Calu3 (cell line): ENCODE measurements around the gene C4orf54. TPM values are rescaled to one million over a fixed set of nuclear protein-coding genes. Genes with fewer than 3 reads are reported as not detected.

Source experiments
- BruUV-seq: library from RNA; stranded (reverse); fragments of 400-500 nt; replicated peaks from 2 replicates; lab custom pipeline; 2021; lab: Mats Ljungman, UMichigan
- CTCF ChIA-PET: fragments of 300-600 bp; sonication (Branson Sonifier 250); formaldehyde crosslinking; loops from one replicate; lab custom pipeline; 2022; ENCODE audit warnings: antibody characterized with exemption; lab: Charles Lee
- DNase-seq: peaks from one replicate; pipeline ENCODE4 v3.0.0; 2022
- H3K27ac Mint-ChIP-seq: one replicate; pipeline ENCODE4 v1.8.0; 2022; ENCODE audit warnings: mixed read lengths; ENCODE audit not compliant: unreplicated experiment
- H3K27me3 Mint-ChIP-seq: one replicate; pipeline ENCODE4 v1.8.0; 2022; ENCODE audit warnings: mixed read lengths; ENCODE audit not compliant: unreplicated experiment
- H3K36me3 Mint-ChIP-seq: one replicate; pipeline ENCODE4 v1.8.0; 2022; ENCODE audit warnings: mild to moderate bottlenecking, moderate library complexity, mixed read lengths; ENCODE audit not compliant: insufficient read depth, unreplicated experiment
- H3K4me1 Mint-ChIP-seq: one replicate; pipeline ENCODE4 v1.8.0; 2022; ENCODE audit warnings: mild to moderate bottlenecking, low read depth, mixed read lengths; ENCODE audit not compliant: unreplicated experiment
- H3K4me3 Mint-ChIP-seq: one replicate; pipeline ENCODE4 v1.8.0; 2022; ENCODE audit warnings: mild to moderate bottlenecking, low read depth, moderate library complexity, mixed read lengths; ENCODE audit not compliant: unreplicated experiment
- H3K9me3 Mint-ChIP-seq: one replicate; pipeline ENCODE4 v1.8.0; 2022; ENCODE audit warnings: low read depth, mixed read lengths; ENCODE audit not compliant: unreplicated experiment
- CTCF ChIP-seq: fragments of 200-600 bp; IDR thresholded peaks from one replicate; pipeline ENCODE4 v1.8.0; 2022; ENCODE audit warnings: antibody characterized with exemption; ENCODE audit not compliant: unreplicated experiment
- intact Hi-C: fragments of 100-400 bp; cut with micrococcal nuclease; formaldehyde crosslinking; loops from one replicate; pipeline ENCODE4 v1.10.0; 2022; ENCODE audit not compliant: unreplicated experiment
- total RNA-seq: library from RNA; stranded (reverse); gene quantifications from 2 replicates; pipeline ENCODE4 v1.2.3, GENCODE V29; 2022

Gene C4orf54
- total RNA-seq, 1 experiment from 2014 or later: not detected

DNA sequence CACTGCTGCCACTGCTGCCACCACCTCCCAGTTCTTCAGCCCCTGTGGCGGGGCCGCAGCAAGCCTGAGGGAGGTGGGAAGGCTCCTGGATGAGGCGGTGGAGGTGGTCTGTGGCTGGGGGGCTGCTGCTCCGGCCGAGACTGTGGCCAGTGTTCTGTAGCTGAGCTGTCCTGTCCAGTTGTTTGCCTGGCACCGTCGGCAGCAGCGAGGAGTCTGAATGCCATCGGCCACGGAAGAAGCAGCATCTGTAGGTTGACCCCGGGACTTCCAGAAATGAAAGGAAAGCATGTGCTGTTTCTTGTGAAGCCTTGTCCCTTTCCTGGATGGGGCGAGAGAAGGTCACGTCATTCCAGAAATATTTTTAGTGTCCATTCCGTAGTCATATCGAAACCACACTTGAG lies 3.3 kb downstream of the C4orf54 start:
- TF ChIP-seq CTCF: no peak
- Mint-ChIP-seq H3K27me3 (no peaks in the 10 kb centered on the region), H3K36me3 (no peaks in the 10 kb centered on the region), H3K4me3 (no peak overlapping the region), H3K27ac (no peak overlapping the region), H3K9me3 (no peaks in the 10 kb centered on the region), H3K4me1 (peaks cover 7% of the 10 kb centered on the region)
- CTCF ChIA-PET: no interaction called here
- DNase-seq: no peak
- no TSS peak for BruUV-seq
- intact Hi-C loops: no loop called here

DNA sequence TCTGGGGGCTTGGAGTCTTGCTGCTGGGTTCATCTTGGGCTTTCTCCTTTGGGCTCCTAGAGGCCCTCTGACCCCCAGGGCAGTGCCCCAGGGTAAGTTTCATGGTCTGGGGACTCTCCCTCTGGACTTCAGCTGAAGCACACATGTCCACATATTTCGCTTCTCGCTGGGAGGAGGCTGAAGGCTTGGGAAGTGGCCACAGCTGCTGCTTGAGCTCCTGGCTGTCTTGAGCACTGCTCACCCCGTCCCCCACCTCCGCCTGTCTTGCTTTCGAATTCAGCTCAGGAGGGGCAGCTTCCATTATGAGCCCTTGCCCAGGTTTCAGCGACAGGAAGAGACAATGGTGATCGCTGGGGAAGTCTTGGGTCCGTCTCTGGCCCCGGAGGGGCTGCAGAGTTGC lies 3.7 kb downstream of the C4orf54 start:
- BruUV-seq: no TSS peak
- no peak for TF ChIP-seq CTCF
- no peak overlapping the region for H3K4me3 Mint-ChIP-seq

GRCh38 chr4:99652596-99653436 lies 4.8 kb downstream of the C4orf54 start:
- CTCF ChIA-PET: no interaction called here
- no peak overlapping the region for H3K4me3 Mint-ChIP-seq
- TF ChIP-seq CTCF: no peak
- H3K9me3 Mint-ChIP-seq: no peaks in the 10 kb centered on the region
- no peak for DNase-seq
- H3K36me3 Mint-ChIP-seq: no peaks in the 10 kb centered on the region
- intact Hi-C loops: no loop called here
- BruUV-seq: no TSS peak
- no peaks in the 10 kb centered on the region for H3K27me3 Mint-ChIP-seq
- H3K4me1 Mint-ChIP-seq: peaks cover 7% of the 10 kb centered on the region
- H3K27ac Mint-ChIP-seq: no peak overlapping the region

More for the DNA sequence above, 3.7 kb downstream of the C4orf54 start:
- CTCF ChIA-PET: no interaction called here
- no peak overlapping the region for H3K27ac Mint-ChIP-seq
- no peak for DNase-seq
- H3K27me3 Mint-ChIP-seq: no peaks in the 10 kb centered on the region
- no peaks in the 10 kb centered on the region for H3K36me3 Mint-ChIP-seq
- intact Hi-C loops: no loop called here
- H3K9me3 Mint-ChIP-seq: no peaks in the 10 kb centered on the region
- peaks cover 7% of the 10 kb centered on the region for H3K4me1 Mint-ChIP-seq

DNA sequence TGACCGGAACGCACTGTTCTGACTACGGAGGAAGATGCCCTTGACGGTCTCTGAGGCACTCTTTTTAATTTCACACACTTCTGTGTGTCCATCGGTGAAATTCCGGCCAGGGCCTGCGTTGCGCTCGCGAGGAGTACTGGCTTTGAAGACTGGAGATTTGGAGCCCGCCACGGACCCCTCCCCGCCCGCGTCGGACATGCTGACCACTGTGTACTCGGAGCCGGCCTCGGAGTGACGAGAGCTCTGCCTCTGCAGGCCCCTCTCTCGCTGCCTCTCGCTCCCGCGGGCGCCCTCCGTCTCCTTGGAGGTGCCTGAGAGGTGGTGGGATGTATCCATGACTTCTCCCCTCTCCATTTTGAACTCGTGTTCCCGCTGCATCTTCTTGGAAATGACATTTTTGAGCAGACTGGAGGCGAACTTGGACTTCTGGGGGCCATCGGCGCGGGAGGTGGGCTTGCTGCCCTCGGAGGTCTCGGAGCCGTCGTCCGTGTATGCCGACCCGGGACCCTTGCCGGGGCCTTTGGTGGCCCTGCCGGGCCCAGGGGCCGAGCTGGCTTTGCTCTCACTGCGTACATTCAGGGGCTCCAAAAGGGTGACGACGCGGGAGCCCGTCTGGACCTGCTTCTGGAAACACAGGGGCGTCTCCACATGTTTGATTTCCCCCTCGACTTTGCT lies 5.7 kb downstream of the C4orf54 start:
- DNase-seq: no peak
- CTCF ChIA-PET: no interaction called here
- Mint-ChIP-seq H3K4me1 (peaks cover 7% of the 10 kb centered on the region), H3K4me3 (no peak overlapping the region), H3K27me3 (no peaks in the 10 kb centered on the region), H3K36me3 (no peaks in the 10 kb centered on the region), H3K9me3 (no peaks in the 10 kb centered on the region), H3K27ac (no peak overlapping the region)
- TF ChIP-seq CTCF: no peak
- intact Hi-C loops: no loop called here
- BruUV-seq: no TSS peak
